Mesenchymal stem cell (in vitro differentiated cells and primary cell): ENCODE results near the gene CBLB.

ENCODE experiments used
- DNase-seq: peaks from one replicate; pipeline ENCODE4 v3.0.0-alpha.2; 2013
- H2AFZ ChIP-seq: one replicate; pipeline ENCODE4 v1.6.1; 2013; ENCODE audit warnings: low read depth, mild to moderate bottlenecking, control low read depth, inconsistent platforms, low read length, moderate library complexity
- H2AK5ac ChIP-seq: 2 replicates; pipeline ENCODE4 v1.6.1; 2013; ENCODE audit warnings: low read length, moderate library complexity, mild to moderate bottlenecking, inconsistent platforms; ENCODE audit not compliant: severe bottlenecking
- H2BK120ac ChIP-seq: one replicate; pipeline ENCODE4 v1.6.1; 2013; ENCODE audit warnings: low read depth, mild to moderate bottlenecking, inconsistent platforms, low read length, moderate library complexity
- H2BK12ac ChIP-seq, 2 experiments: one replicate each; pipeline ENCODE4 v1.6.1; 2013; ENCODE audit warnings: inconsistent platforms in 2 of 2, low read length in 2 of 2, mild to moderate bottlenecking in 2 of 2, moderate library complexity in 2 of 2, control low read depth in 1 of 2
- H2BK15ac ChIP-seq: one replicate; pipeline ENCODE4 v1.6.1; 2013; ENCODE audit warnings: mild to moderate bottlenecking, low read depth, inconsistent platforms; ENCODE audit not compliant: poor library complexity, severe bottlenecking
- H2BK5ac ChIP-seq: 2 replicates; pipeline ENCODE4 v1.6.1; 2013; ENCODE audit warnings: low read depth, mild to moderate bottlenecking, low read length, control low read depth, inconsistent platforms; ENCODE audit not compliant: poor library complexity, severe bottlenecking
- H3K14ac ChIP-seq, 2 experiments: one replicate each; pipeline ENCODE4 v1.6.1; 2013; ENCODE audit warnings: inconsistent platforms in 2 of 2, low read length in 2 of 2, control low read depth in 1 of 2, mild to moderate bottlenecking in 1 of 2, moderate library complexity in 1 of 2
- H3K18ac ChIP-seq, 2 experiments: one replicate each; pipeline ENCODE4 v1.6.1; 2013; ENCODE audit warnings: inconsistent platforms in 2 of 2, low read length in 2 of 2, control low read depth in 1 of 2, low read depth in 1 of 2, mild to moderate bottlenecking in 1 of 2
- H3K23ac ChIP-seq, 2 experiments: one replicate each; pipeline ENCODE4 v1.6.1; 2013; ENCODE audit warnings: inconsistent platforms in 2 of 2, low read length in 2 of 2, mild to moderate bottlenecking in 2 of 2, moderate library complexity in 2 of 2, control low read depth in 1 of 2
- H3K27ac ChIP-seq: 2 replicates; pipeline ENCODE4 v1.5.1; 2013; ENCODE audit warnings: mild to moderate bottlenecking, moderate library complexity, low read length, control low read depth, inconsistent platforms; ENCODE audit not compliant: poor library complexity, severe bottlenecking
- H3K27me3 ChIP-seq, 2 experiments: 2 replicates each; pipeline versions ENCODE4 v1.6.1 to v1.7.0; 2013; ENCODE audit warnings: low read length in 2 of 2, mild to moderate bottlenecking in 2 of 2, moderate library complexity in 2 of 2, control low read depth in 1 of 2, inconsistent platforms in 1 of 2; ENCODE audit not compliant: control insufficient read depth in 1 of 2, insufficient read depth in 1 of 2
- H3K36me3 ChIP-seq, 2 experiments: 2 replicates each; pipeline versions ENCODE4 v1.6.1 to v1.7.0; 2013; ENCODE audit warnings: low read length in 2 of 2, control low read depth in 1 of 2, inconsistent platforms in 1 of 2, low read depth in 1 of 2, mild to moderate bottlenecking in 1 of 2; ENCODE audit not compliant: insufficient read depth in 2 of 2, control insufficient read depth in 1 of 2
- H3K4ac ChIP-seq, 2 experiments: one replicate each; pipeline ENCODE4 v1.6.1; 2013; ENCODE audit warnings: inconsistent platforms in 2 of 2, low read length in 2 of 2, mild to moderate bottlenecking in 2 of 2, moderate library complexity in 2 of 2, control low read depth in 1 of 2, low read depth in 1 of 2
- H3K4me1 ChIP-seq: 2 replicates; pipeline ENCODE4 v1.6.1; 2013; ENCODE audit warnings: low read depth, low read length, control low read depth; ENCODE audit not compliant: control insufficient read depth, insufficient read depth
- H3K4me2 ChIP-seq: 2 replicates; pipeline ENCODE4 v1.6.1; 2013; ENCODE audit warnings: low read length, mild to moderate bottlenecking, inconsistent platforms; ENCODE audit not compliant: poor library complexity, severe bottlenecking
- H3K4me3 ChIP-seq, 2 experiments: 2 replicates each; pipeline versions ENCODE4 v1.5.1 to v1.7.0; 2013; ENCODE audit warnings: low read length in 2 of 2, mild to moderate bottlenecking in 2 of 2, control low read depth in 1 of 2, low read depth in 1 of 2; ENCODE audit not compliant: insufficient read depth in 1 of 2
- H3K79me1 ChIP-seq: replicated peaks from 2 replicates; pipeline ENCODE4 v1.6.1; 2013; ENCODE audit warnings: mild to moderate bottlenecking, control low read depth, low read length, inconsistent platforms; ENCODE audit not compliant: poor library complexity, severe bottlenecking
- H3K9ac ChIP-seq: 2 replicates; pipeline ENCODE4 v1.7.0; 2013; ENCODE audit warnings: mild to moderate bottlenecking, low read length, moderate library complexity
- H3K9me3 ChIP-seq: 2 replicates; pipeline ENCODE4 v1.7.0; 2013; ENCODE audit warnings: mild to moderate bottlenecking, low read length; ENCODE audit not compliant: control insufficient read depth
- H4K8ac ChIP-seq: one replicate; pipeline ENCODE4 v1.6.1; 2013; ENCODE audit warnings: inconsistent platforms, mild to moderate bottlenecking, low read length, moderate library complexity
- H4K91ac ChIP-seq: one replicate; pipeline ENCODE4 v1.6.1; 2013; ENCODE audit warnings: mild to moderate bottlenecking, low read length, inconsistent platforms
- WGBS: methylation state at CpG from one replicate; pipeline ENCODE4 v1.1.7; 2013; ENCODE audit warnings: mixed read lengths; 5-methylcytosine and 5-hydroxymethylcytosine counted together

The CBLB gene

GRCh38 chr3:105767216-105767615, 101.6 kb downstream of the CBLB start:
- Histone ChIP-seq H3K9ac (no peak overlapping the region), H3K79me1 (peaks cover 23% of the 10 kb centered on the region), H3K27me3 (no peaks in the 10 kb centered on the region), H3K36me3 (peaks cover 7 to 58% of the 10 kb centered on the region in 2 experiments), H2AFZ (no peak overlapping the region), H3K4ac (no peak overlapping the region), H3K4me1 (peaks cover 1% of the 10 kb centered on the region), H2BK120ac (no peak overlapping the region), H2AK5ac (no peak overlapping the region), H3K9me3 (peaks cover 4% of the 10 kb centered on the region), H2BK15ac (no peak overlapping the region), H3K4me2 (no peak overlapping the region), H4K91ac (no peak overlapping the region), H3K23ac (no peak overlapping the region), H3K14ac (no peak overlapping the region), H3K18ac (no peak overlapping the region), H2BK12ac (no peak overlapping the region), H4K8ac (no peak overlapping the region), H3K27ac (no peak overlapping the region), H2BK5ac (no peak overlapping the region), H3K4me3 (no peak overlapping the region)
- WGBS = 100% methylated on average over 1 of the region's 3 CpGs
- no peak for DNase-seq

- Histone ChIP-seq H2BK5ac (no peak overlapping the region), H3K27me3 (no peaks in the 10 kb centered on the region), H3K9ac (no peak overlapping the region), H3K4me1 (peaks cover 1% of the 10 kb centered on the region), H2AFZ (no peak overlapping the region), H3K9me3 (peaks cover 4% of the 10 kb centered on the region), H3K23ac (no peak overlapping the region), H2BK120ac (no peak overlapping the region), H3K27ac (no peak overlapping the region), H4K91ac (no peak overlapping the region), H3K4me2 (no peak overlapping the region), H3K4me3 (no peak overlapping the region), H3K79me1 (peaks cover 19% of the 10 kb centered on the region), H3K4ac (no peak overlapping the region), H4K8ac (no peak overlapping the region), H3K14ac (no peak overlapping the region), H2BK12ac (no peak overlapping the region), H2BK15ac (no peak overlapping the region), H2AK5ac (no peak overlapping the region), H3K36me3 (peaks cover 9 to 67% of the 10 kb centered on the region in 2 experiments), H3K18ac (no peak overlapping the region)
- DNase-seq = no peak
Measured at GRCh38 chr3:105765308-105765639, 103.5 kb downstream of the CBLB start.

- DNase-seq = no peak
- no peak overlapping the region for H2BK120ac ChIP-seq
- H3K18ac ChIP-seq = no peak overlapping the region
- no peaks in the 10 kb centered on the region for H3K27me3 ChIP-seq
- no peak overlapping the region for H3K9ac ChIP-seq
- no peak overlapping the region for H2AFZ ChIP-seq
- H3K4me2 ChIP-seq = no peak overlapping the region
- H3K9me3 ChIP-seq = peaks cover 4% of the 10 kb centered on the region
- H2BK12ac ChIP-seq = no peak overlapping the region
- H2BK5ac ChIP-seq = no peak overlapping the region
- H3K4me3 ChIP-seq = no peak overlapping the region
- H3K14ac ChIP-seq = no peak overlapping the region
- H3K4me1 ChIP-seq = peaks cover 1% of the 10 kb centered on the region
- H3K23ac ChIP-seq = no peak overlapping the region
- H2AK5ac ChIP-seq = no peak overlapping the region
- H2BK15ac ChIP-seq = no peak overlapping the region
- no peak overlapping the region for H3K4ac ChIP-seq
- peaks cover 17% of the 10 kb centered on the region for H3K79me1 ChIP-seq
- WGBS = 96% methylated on average over 2 of the region's 2 CpGs
- no peak overlapping the region for H4K91ac ChIP-seq
- H4K8ac ChIP-seq = no peak overlapping the region
- no peak overlapping the region for H3K27ac ChIP-seq
- peaks cover 11 to 71% of the 10 kb centered on the region in 2 experiments for H3K36me3 ChIP-seq
Measured at GRCh38 chr3:105764378-105765307, 104.2 kb downstream of the CBLB start.

GRCh38 chr3:105763659-105764036, 105.2 kb downstream of the CBLB start:
- Histone ChIP-seq H3K23ac (no peak overlapping the region), H3K9me3 (peaks cover 4% of the 10 kb centered on the region), H3K4me2 (no peak overlapping the region), H3K36me3 (peaks cover 20 to 78% of the 10 kb centered on the region in 2 experiments), H3K4me1 (peaks cover 1% of the 10 kb centered on the region), H3K9ac (no peak overlapping the region), H2BK5ac (no peak overlapping the region), H3K79me1 (peaks cover 24% of the 10 kb centered on the region), H4K8ac (no peak overlapping the region), H3K14ac (no peak overlapping the region), H2AFZ (no peak overlapping the region), H3K4me3 (no peak overlapping the region), H3K18ac (no peak overlapping the region), H2BK12ac (no peak overlapping the region), H3K4ac (no peak overlapping the region), H2AK5ac (no peak overlapping the region), H3K27me3 (no peaks in the 10 kb centered on the region), H4K91ac (no peak overlapping the region), H2BK120ac (no peak overlapping the region), H2BK15ac (no peak overlapping the region), H3K27ac (no peak overlapping the region)
- no peak for DNase-seq
